OCI-LY1 (cell line): ENCODE measurements around the gene APPBP2.

Source experiments
- EZH2 ChIP-seq: fragments of 200-600 bp; sonication (generic), shearing (Covaris generic); IDR thresholded peaks from 2 replicates; pipeline ENCODE4 v1.8.0; 2017; ENCODE audit warnings: borderline replicate concordance, mixed run types, mild to moderate bottlenecking, antibody characterized with exemption, low read length, moderate library complexity, mixed read lengths
- TF ChIP-seq, protein P1 (sequence below): fragments of 200-600 bp; sonication (generic), shearing (Covaris generic); IDR thresholded peaks from 2 replicates; pipeline ENCODE4 v1.5.1; 2017; ENCODE audit warnings: mild to moderate bottlenecking, antibody characterized with exemption, low read length, moderate library complexity, mixed read lengths

DNA sequence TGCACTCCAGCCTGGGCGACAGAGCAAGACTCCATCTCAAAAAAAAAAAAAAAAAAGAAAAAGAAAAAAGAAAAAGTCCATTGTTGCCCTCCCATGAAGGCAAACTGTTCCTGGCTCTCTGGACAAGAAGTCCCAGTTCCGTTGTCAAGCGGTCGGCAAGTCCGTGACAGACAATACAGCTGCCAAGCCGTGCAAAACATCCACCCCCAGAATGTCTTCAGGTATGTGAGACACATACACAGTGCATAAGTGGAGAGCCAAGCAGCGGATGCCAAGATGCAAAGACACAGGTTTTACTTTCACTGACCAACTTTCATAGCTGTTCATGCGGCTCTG, 33.6 kb upstream of the APPBP2 start:
- TF ChIP-seq, protein P1, sequence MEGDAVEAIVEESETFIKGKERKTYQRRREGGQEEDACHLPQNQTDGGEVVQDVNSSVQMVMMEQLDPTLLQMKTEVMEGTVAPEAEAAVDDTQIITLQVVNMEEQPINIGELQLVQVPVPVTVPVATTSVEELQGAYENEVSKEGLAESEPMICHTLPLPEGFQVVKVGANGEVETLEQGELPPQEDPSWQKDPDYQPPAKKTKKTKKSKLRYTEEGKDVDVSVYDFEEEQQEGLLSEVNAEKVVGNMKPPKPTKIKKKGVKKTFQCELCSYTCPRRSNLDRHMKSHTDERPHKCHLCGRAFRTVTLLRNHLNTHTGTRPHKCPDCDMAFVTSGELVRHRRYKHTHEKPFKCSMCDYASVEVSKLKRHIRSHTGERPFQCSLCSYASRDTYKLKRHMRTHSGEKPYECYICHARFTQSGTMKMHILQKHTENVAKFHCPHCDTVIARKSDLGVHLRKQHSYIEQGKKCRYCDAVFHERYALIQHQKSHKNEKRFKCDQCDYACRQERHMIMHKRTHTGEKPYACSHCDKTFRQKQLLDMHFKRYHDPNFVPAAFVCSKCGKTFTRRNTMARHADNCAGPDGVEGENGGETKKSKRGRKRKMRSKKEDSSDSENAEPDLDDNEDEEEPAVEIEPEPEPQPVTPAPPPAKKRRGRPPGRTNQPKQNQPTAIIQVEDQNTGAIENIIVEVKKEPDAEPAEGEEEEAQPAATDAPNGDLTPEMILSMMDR, result no peak
- TF ChIP-seq EZH2, result no peak
